Right atrium auricular region (tissue), 2 donors: ENCODE measurements around the gene ABI3. TPM values are rescaled to one million over a fixed set of nuclear protein-coding genes. Genes with fewer than 3 reads are reported as not detected.

Experiments
- DNase-seq: peaks from one replicate; pipeline ENCODE4 v3.0.0-alpha.2; 2019; ENCODE audit warnings: low spot score
- H3K27ac ChIP-seq, 2 donors: fragments of 200-600 bp; sonication (generic); 1 replicate in 1 of 2; 2 replicates in 1 of 2; pipeline ENCODE4 v1.5.1; 2016 to 2019
- H3K27me3 ChIP-seq, 2 donors: fragments of 200-600 bp; sonication (generic); one replicate each; pipeline versions ENCODE4 v1.5.1 to v1.6.0; 2017 to 2019
- H3K36me3 ChIP-seq: fragments of 200-600 bp; sonication (generic); one replicate; pipeline ENCODE4 v1.5.1; 2016
- H3K4me1 ChIP-seq, 2 donors: fragments of 200-600 bp; sonication (generic); one replicate each; pipeline versions ENCODE4 v1.5.1 to v1.6.0; 2017 to 2019
- H3K4me3 ChIP-seq, 2 donors: fragments of 200-600 bp; sonication (generic); 1 replicate in 1 of 2; 2 replicates in 1 of 2; pipeline ENCODE4 v1.5.1; 2017 to 2019; ENCODE audit warnings: mild to moderate bottlenecking in 1 of 2, moderate library complexity in 1 of 2
- H3K9me3 ChIP-seq, 2 donors: fragments of 200-600 bp; sonication (generic); one replicate each; pipeline ENCODE4 v1.5.1; 2019
- CTCF ChIP-seq, 2 donors: fragments of 200-600 bp; sonication (generic); IDR thresholded peaks; one replicate each; pipeline ENCODE4 v1.5.1; 2019; ENCODE audit warnings: antibody characterized with exemption in 2 of 2
- total RNA-seq, 2 donors: library from RNA; depleted of rRNA; stranded (reverse); fragments of >200 nt; gene quantifications; one replicate each; pipeline ENCODE4 v1.1.0, GENCODE V29; 2016

The ABI3 gene
- total RNA-seq, 2 donors from 2014 or later, result 6.7 to 8.2 TPM

- Histone ChIP-seq H3K36me3 (no peaks in the 10 kb centered on the region), H3K4me3 (no peak overlapping the region), H3K9me3 (no peaks in the 10 kb centered on the region), H3K27ac (no peak overlapping the region), H3K27me3 (peaks cover 0 to 8% of the 10 kb centered on the region in 2 donors), H3K4me1 (peaks cover 0 to 34% of the 10 kb centered on the region in 2 donors)
- TF ChIP-seq CTCF (IDR thresholded peaks at IDR 0.05), result no peak
- DNase-seq, result no peak
Measured at GRCh38 chr17:49225554-49226236, 15.2 kb downstream of the ABI3 start.

GRCh38 chr17:49226771-49227435, 16.4 kb downstream of the ABI3 start:
- DNase-seq, result no peak
- TF ChIP-seq CTCF (IDR thresholded peaks at IDR 0.05), result no peak
- peaks cover 0 to 42% of the 10 kb centered on the region in 2 donors for H3K4me1 ChIP-seq
- H3K27me3 ChIP-seq, result peaks cover 0 to 8% of the 10 kb centered on the region in 2 donors
- no peak overlapping the region for H3K4me3 ChIP-seq
- H3K36me3 ChIP-seq, result no peaks in the 10 kb centered on the region
- H3K27ac ChIP-seq, result no peak overlapping the region
- no peaks in the 10 kb centered on the region for H3K9me3 ChIP-seq

- Histone ChIP-seq H3K4me3 (no peak overlapping the region), H3K9me3 (no peaks in the 10 kb centered on the region), H3K4me1 (peaks cover 0 to 42% of the 10 kb centered on the region in 2 donors), H3K36me3 (no peaks in the 10 kb centered on the region), H3K27ac (no peak overlapping the region), H3K27me3 (peaks cover 0 to 8% of the 10 kb centered on the region in 2 donors)
- peak; percentile 62 to 84 for TF ChIP-seq CTCF (IDR thresholded peaks at IDR 0.05)
- DNase-seq, result peak; percentile 77
Measured at GRCh38 chr17:49227436-49228261, 17.1 kb downstream of the ABI3 start.

- Histone ChIP-seq H3K9me3 (no peaks in the 10 kb centered on the region), H3K36me3 (no peaks in the 10 kb centered on the region), H3K4me1 (peaks cover 0 to 31% of the 10 kb centered on the region in 2 donors), H3K27me3 (peaks cover 0 to 8% of the 10 kb centered on the region in 2 donors), H3K4me3 (peak overlapping the region in 1 of 2 donors; percentile 64), H3K27ac (no peak overlapping the region)
- no peak for DNase-seq
- TF ChIP-seq CTCF (IDR thresholded peaks at IDR 0.05), result no peak
Measured at GRCh38 chr17:49229076-49229804, 18.7 kb downstream of the ABI3 start.

GRCh38 chr17:49229805-49230600, 19.5 kb downstream of the ABI3 start:
- H3K27ac ChIP-seq, result no peak overlapping the region
- H3K27me3 ChIP-seq, result peaks cover 0 to 5% of the 10 kb centered on the region in 2 donors
- no peak for DNase-seq

More at GRCh38 chr17:49229805-49230600, 19.5 kb downstream of the ABI3 start:
- TF ChIP-seq CTCF (IDR thresholded peaks at IDR 0.05), result no peak
- Histone ChIP-seq H3K36me3 (no peaks in the 10 kb centered on the region), H3K9me3 (no peaks in the 10 kb centered on the region), H3K4me1 (peaks cover 0 to 23% of the 10 kb centered on the region in 2 donors), H3K4me3 (peak overlapping the region; percentile 47 to 64)
